Measurements from ENCODE around the gene IFT43. TPM values are rescaled to one million over a fixed set of nuclear protein-coding genes. Genes with fewer than 3 reads are reported as not detected.

The IFT43 gene
- total RNA-seq, 4 donors from 2014 or later = 8.7 to 18.1 (median 14.2) TPM

DNA sequence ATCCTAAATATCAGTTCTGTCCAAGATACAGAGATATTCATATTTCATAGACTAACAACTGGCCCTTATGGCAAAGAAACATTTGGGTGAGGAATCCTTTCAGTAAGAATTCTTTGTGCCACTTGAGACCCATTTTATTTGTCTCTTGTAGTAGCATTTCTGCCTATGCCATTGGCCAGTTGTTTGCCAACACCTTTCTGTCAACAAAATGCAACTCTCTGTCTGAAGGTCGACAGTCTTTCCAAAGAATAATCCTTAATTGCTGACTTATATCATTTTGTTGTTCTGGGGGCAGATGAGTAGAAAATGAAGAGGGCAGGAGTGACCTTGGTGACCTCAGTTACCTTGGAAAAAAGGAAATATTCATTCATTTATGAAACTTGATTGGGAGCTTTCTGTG, 10.9 kb downstream of the IFT43 start:
- intact Hi-C loops (cut with DNase I; ENCODE audit: low total_unique reads) (no loop called here), in situ Hi-C loops (cut with MboI; ENCODE audit: low sequenced_read_pairs in 4 of 4) (no loop called here)
- DNase-seq (no peak), ATAC-seq (no peak)
- Histone ChIP-seq H3K9me3 (no peaks in the 10 kb centered on the region), H3K27ac (peak overlapping the region in 1 of 4 donors; percentile 74), H3K36me3 (peaks cover 0 to 5% of the 10 kb centered on the region in 2 donors), H3K4me1 (peaks cover 21 to 34% of the 10 kb centered on the region in 2 donors), H3K27me3 (no peaks in the 10 kb centered on the region), H3K4me3 (no peak overlapping the region)
- TF ChIP-seq POLR2A (IDR thresholded peaks at IDR 0.05) (no peak), CTCF (IDR thresholded peaks at IDR 0.05 in 4 of 5, conservative IDR thresholded peaks at IDR 0.05 in 1 of 5) (no peak)

DNA sequence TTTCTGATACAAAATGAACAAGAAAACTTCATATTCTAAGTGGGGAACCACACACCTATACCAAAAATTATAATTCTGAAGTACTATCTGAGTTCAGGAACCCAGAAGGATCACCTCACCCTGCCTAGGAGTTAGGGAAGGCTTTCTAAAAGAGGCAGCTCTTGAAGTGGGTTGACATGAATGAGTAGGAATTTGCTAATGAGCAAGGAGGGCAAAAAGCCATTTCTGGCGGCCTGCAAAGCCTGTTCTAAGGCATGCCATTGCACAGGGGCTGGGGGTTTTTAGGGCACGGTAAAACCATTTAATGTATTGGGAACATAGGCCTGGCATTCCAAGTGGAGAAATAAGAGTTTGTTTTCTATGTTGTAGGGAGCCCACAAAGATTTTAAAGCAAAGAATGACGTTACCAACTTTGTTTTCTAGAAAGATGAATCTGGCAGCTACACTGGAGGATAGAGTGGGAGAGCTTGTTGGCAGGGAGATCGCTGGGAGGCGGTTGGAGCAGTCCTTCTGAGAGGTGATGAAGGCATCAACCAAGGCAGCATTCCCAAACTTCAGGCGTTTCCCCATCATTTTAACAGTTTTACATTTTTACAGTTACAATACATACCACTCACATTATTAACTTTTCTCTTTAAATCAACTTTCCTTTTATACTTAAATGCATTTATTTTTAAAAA, 14.1 kb downstream of the IFT43 start:
- Histone ChIP-seq H3K27me3 (no peaks in the 10 kb centered on the region), H3K36me3 (peaks cover 0 to 18% of the 10 kb centered on the region in 2 donors), H3K4me3 (no peak overlapping the region), H3K4me1 (peaks cover 15 to 21% of the 10 kb centered on the region in 2 donors), H3K9me3 (no peaks in the 10 kb centered on the region), H3K27ac (no peak overlapping the region)
- intact Hi-C loops (cut with DNase I; ENCODE audit: low total_unique reads) (no loop called here), in situ Hi-C loops (cut with MboI; ENCODE audit: low sequenced_read_pairs in 4 of 4) (no loop called here)
- no peak for DNase-seq
- TF ChIP-seq CTCF (IDR thresholded peaks at IDR 0.05 in 4 of 5, conservative IDR thresholded peaks at IDR 0.05 in 1 of 5) (no peak), POLR2A (IDR thresholded peaks at IDR 0.05) (no peak)
- no peak for ATAC-seq

- no peak overlapping the region for H3K27ac ChIP-seq
- no peaks in the 10 kb centered on the region for H3K9me3 ChIP-seq
- DNase-seq (no peak), ATAC-seq (no peak)
- TF ChIP-seq POLR2A (IDR thresholded peaks at IDR 0.05) (no peak), CTCF (IDR thresholded peaks at IDR 0.05 in 4 of 5, conservative IDR thresholded peaks at IDR 0.05 in 1 of 5) (no peak)
- peaks cover 0 to 33% of the 10 kb centered on the region in 2 donors for H3K36me3 ChIP-seq
- H3K4me3 ChIP-seq = no peak overlapping the region
- H3K27me3 ChIP-seq = no peaks in the 10 kb centered on the region
- intact Hi-C loops (cut with DNase I; ENCODE audit: low total_unique reads) (no loop called here), in situ Hi-C loops (cut with MboI; ENCODE audit: low sequenced_read_pairs in 4 of 4) (no loop called here)
- no peaks in the 10 kb centered on the region for H3K4me1 ChIP-seq
Measured at GRCh38 chr14:76002383-76002782, 16.8 kb downstream of the IFT43 start.

DNA sequence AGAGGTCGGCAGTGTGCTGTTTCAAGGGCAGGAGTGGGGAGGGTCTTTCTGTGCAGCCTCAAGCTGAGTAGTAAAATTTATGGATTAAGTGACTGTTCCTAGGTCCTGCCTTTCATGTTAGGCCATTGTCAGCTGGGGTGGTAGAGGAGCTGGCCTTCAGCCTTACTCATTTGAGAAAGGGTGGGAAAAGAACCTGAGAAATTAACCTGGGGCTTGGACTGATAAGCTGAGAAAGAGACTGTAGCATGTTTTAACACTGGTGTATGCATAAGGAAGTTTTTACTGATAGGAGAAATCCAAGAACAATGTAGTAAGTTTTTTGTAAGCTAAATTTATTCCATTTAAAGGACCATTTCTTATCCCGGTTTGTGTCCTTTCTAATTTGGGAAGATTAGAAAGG, 20.7 kb downstream of the IFT43 start:
- ATAC-seq = no peak
- Histone ChIP-seq H3K4me3 (no peak overlapping the region), H3K4me1 (no peaks in the 10 kb centered on the region), H3K36me3 (peaks cover 0 to 28% of the 10 kb centered on the region in 2 donors), H3K27me3 (no peaks in the 10 kb centered on the region), H3K9me3 (no peaks in the 10 kb centered on the region), H3K27ac (no peak overlapping the region)
- intact Hi-C loops (cut with DNase I; ENCODE audit: low total_unique reads) = no loop called here
- DNase-seq = no peak
- TF ChIP-seq CTCF (IDR thresholded peaks at IDR 0.05 in 4 of 5, conservative IDR thresholded peaks at IDR 0.05 in 1 of 5) (no peak), POLR2A (IDR thresholded peaks at IDR 0.05) (no peak)
- in situ Hi-C loops (cut with MboI; ENCODE audit: low sequenced_read_pairs in 4 of 4) = no loop called here

DNA sequence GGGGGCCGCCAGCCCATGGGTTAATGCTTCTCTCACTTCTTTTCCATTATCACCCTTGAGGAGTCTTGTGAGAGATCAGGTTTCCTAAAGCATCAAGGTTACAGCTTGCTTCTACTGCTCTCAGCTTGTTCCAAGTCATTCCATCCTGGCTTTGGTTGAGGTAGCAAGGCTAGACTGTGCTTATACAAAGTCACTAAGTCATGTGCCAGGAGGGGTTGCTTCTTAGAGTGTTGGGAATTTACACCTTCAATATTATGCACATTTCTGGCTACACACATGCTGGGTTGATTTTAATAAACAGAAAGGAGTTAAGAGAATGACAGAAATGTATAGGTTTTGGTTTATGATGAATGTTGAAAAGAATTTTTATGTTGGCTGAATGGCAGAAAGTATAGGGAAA, 21.8 kb downstream of the IFT43 start:
- no peak for TF ChIP-seq CTCF (IDR thresholded peaks at IDR 0.05 in 4 of 5, conservative IDR thresholded peaks at IDR 0.05 in 1 of 5)
- TF ChIP-seq POLR2A (IDR thresholded peaks at IDR 0.05) = no peak
- H3K4me1 ChIP-seq = peaks cover 7 to 8% of the 10 kb centered on the region in 2 donors
- peaks cover 0 to 28% of the 10 kb centered on the region in 2 donors for H3K36me3 ChIP-seq
- no peak overlapping the region for H3K27ac ChIP-seq
- intact Hi-C loops (cut with DNase I; ENCODE audit: low total_unique reads) = no loop called here
- H3K4me3 ChIP-seq = no peak overlapping the region
- no peak for ATAC-seq
- in situ Hi-C loops (cut with MboI; ENCODE audit: low sequenced_read_pairs in 4 of 4) = no loop called here
- no peak for DNase-seq
- H3K27me3 ChIP-seq = no peaks in the 10 kb centered on the region
- no peaks in the 10 kb centered on the region for H3K9me3 ChIP-seq

Measured in gastrocnemius medialis (tissue), 4 donors.